ENCODE measurements around the gene ARHGEF25. TPM values are rescaled to one million over a fixed set of nuclear protein-coding genes. Genes with fewer than 3 reads are reported as not detected.
"Not testable (repeated sequence)": the region's sequence is repeated elsewhere in the genome, so short reads cannot be mapped to it uniquely, and the experiment has no call there.

ARHGEF25 gene
- total RNA-seq, 4 donors from 2014 or later, result 77.7 to 133 (median 111) TPM

DNA sequence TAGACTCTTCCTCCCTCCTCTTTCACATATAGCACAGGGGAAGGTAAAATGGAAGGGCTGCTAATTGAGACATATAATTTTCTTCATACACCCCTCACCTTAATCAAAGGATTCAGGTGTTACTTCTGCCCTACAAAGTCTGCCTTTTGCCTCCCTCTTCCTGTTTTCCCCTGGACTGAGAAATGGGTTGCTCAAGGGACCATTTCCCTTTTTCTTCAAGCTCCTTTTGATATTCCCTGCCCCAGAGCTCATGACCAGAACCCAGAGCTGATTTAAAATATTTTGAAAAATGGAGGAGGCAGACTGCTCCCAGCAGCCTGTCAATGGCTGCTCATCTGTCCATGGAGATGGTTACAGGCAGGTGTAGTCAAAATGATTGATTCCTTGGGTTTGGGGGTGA lies 26.5 kb upstream of the ARHGEF25 start:
- TF ChIP-seq EP300 (IDR thresholded peaks at IDR 0.05), result no peak
- no peak for TF ChIP-seq POLR2A (IDR thresholded peaks at IDR 0.05; ENCODE audit: low read depth)
- TF ChIP-seq CTCF (IDR thresholded peaks at IDR 0.05), result no peak
- no peak for TF ChIP-seq POLR2AphosphoS5 (IDR thresholded peaks at IDR 0.05)
- Histone ChIP-seq H3K36me3 (peaks cover 0 to 10% (median 4%) of the 10 kb centered on the region in 4 donors), H3K27me3 (peaks cover 0 to 6% (median 0%) of the 10 kb centered on the region in 4 donors), H3K4me3 (no peak overlapping the region), H3K4me1 (peaks cover 0 to 7% (median 2%) of the 10 kb centered on the region in 4 donors), H3K9me3 (no peaks in the 10 kb centered on the region), H3K27ac (replicated peaks in 1 of 4) (no peak overlapping the region)
- no peak for DNase-seq (ENCODE audit: extremely low spot score)
- intact Hi-C loops (cut with DNase I), result loop anchor here (5.0 kb wide), 1 partner anchor 108 kb away; the partner anchor contains the start of gene OS9

DNA sequence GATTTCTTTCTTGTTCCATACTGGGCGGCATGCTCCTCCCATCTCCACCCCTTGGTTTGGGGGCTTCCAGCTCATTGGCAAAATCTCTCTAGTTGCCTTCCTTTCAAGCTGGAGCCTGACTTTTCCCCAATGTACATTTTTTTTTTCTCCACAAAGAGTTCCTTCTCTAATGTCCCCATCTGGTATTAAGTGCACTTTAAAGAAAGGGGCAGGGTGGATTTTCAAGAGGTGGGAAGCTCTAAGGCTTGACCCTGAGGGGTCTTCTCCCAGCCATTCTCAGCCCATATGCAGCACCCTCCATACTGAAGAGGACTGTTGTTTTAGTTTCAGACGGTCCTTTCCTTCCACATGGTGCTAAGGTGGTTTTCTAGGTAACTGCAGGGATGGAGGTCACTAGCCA lies 26.1 kb upstream of the ARHGEF25 start:
- no peak overlapping the region for H3K27ac ChIP-seq (replicated peaks in 1 of 4)
- H3K4me1 ChIP-seq, result peaks cover 0 to 9% (median 3%) of the 10 kb centered on the region in 4 donors
- no peak overlapping the region for H3K4me3 ChIP-seq
- H3K27me3 ChIP-seq, result peaks cover 0 to 6% (median 0%) of the 10 kb centered on the region in 4 donors
- no peak for DNase-seq (ENCODE audit: extremely low spot score)
- intact Hi-C loops (cut with DNase I), result no loop called here
- no peaks in the 10 kb centered on the region for H3K9me3 ChIP-seq
- peaks cover 0 to 10% (median 4%) of the 10 kb centered on the region in 4 donors for H3K36me3 ChIP-seq
- TF ChIP-seq POLR2AphosphoS5 (IDR thresholded peaks at IDR 0.05) (no peak), CTCF (IDR thresholded peaks at IDR 0.05) (no peak), EP300 (IDR thresholded peaks at IDR 0.05) (no peak), POLR2A (IDR thresholded peaks at IDR 0.05; ENCODE audit: low read depth) (no peak)
- WGBS, result 96% methylated on average over 2 of the region's 2 CpGs

DNA sequence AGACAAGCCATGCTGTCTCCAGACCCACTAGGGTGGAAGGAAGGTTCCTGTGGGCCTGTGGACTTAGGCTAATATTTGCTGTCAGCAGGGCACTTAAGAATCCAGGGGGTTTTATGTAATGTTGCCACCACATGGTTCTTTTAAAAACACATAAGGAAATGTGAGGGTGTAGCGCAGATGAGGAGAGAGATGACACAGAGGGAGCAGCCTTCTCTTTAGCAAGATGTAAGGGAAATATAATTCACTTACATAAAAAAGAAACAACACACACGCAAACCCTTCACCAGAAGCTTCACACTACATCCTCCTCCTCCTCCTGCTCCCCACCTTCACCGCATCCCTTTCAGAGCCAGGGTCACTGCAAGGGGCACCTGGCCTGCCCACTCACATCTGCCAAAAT lies 25.1 kb upstream of the ARHGEF25 start:
- Histone ChIP-seq H3K4me1 (peaks cover 7 to 17% (median 10%) of the 10 kb centered on the region in 4 donors), H3K27ac (replicated peaks in 1 of 4) (no peak overlapping the region), H3K4me3 (no peak overlapping the region), H3K9me3 (no peaks in the 10 kb centered on the region), H3K36me3 (peaks cover 0 to 10% (median 4%) of the 10 kb centered on the region in 4 donors), H3K27me3 (peaks cover 0 to 6% (median 0%) of the 10 kb centered on the region in 4 donors)
- DNase-seq (ENCODE audit: extremely low spot score), result no peak
- 90% methylated on average over 3 of the region's 3 CpGs for WGBS
- intact Hi-C loops (cut with DNase I), result no loop called here
- no peak for TF ChIP-seq POLR2A (IDR thresholded peaks at IDR 0.05; ENCODE audit: low read depth)
- TF ChIP-seq EP300 (IDR thresholded peaks at IDR 0.05), result no peak
- no peak for TF ChIP-seq CTCF (IDR thresholded peaks at IDR 0.05)
- TF ChIP-seq POLR2AphosphoS5 (IDR thresholded peaks at IDR 0.05), result no peak

GRCh38 chr12:57586832-57587429 lies 24.3 kb upstream of the ARHGEF25 start:
- H3K27ac ChIP-seq (replicated peaks in 1 of 4), result no peak overlapping the region
- intact Hi-C loops (cut with DNase I), result no loop called here
- H3K27me3 ChIP-seq, result peaks cover 0 to 6% (median 0%) of the 10 kb centered on the region in 4 donors
- peaks cover 7 to 21% (median 15%) of the 10 kb centered on the region in 4 donors for H3K4me1 ChIP-seq
- 88% methylated on average over 3 of the region's 3 CpGs for WGBS
- H3K36me3 ChIP-seq, result peaks cover 0 to 2% (median under 1%) of the 10 kb centered on the region in 4 donors
- no peaks in the 10 kb centered on the region for H3K9me3 ChIP-seq
- DNase-seq (ENCODE audit: extremely low spot score), result no peak
- TF ChIP-seq POLR2A (IDR thresholded peaks at IDR 0.05; ENCODE audit: low read depth) (no peak), POLR2AphosphoS5 (IDR thresholded peaks at IDR 0.05) (no peak), CTCF (IDR thresholded peaks at IDR 0.05) (no peak), EP300 (IDR thresholded peaks at IDR 0.05) (no peak)
- H3K4me3 ChIP-seq, result no peak overlapping the region

DNA sequence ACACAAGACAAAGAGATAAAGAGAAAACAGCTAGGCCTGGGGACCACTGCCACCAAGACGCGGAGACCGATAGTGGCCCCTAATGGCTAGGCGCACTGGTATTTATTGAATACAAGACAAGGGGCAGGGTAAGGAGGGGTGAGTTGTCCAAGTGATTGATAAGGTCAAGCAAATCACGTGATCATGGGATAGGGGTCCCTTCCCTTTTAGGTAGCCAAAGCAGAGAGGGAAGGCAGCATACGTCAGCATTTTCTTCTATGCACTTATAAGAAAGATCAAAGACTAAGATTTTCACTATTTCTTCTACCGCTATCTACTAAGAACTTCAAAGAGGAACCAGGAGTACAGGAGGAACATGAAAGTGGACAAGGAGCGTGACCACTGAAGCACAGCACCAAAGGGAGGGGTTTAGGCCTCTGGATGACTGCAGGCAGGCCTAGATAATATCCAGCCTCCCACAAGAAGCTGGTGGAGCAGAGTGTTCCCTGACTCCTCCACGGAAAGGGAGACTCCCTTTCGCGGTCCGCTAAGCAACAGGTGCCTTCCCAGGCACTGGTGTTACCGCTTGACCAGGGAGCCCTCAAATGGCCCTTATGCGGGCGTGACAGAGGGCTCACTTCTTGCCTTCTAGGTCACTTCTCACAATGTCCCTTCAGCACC lies 22.2 kb upstream of the ARHGEF25 start:
- intact Hi-C loops (cut with DNase I), result not testable (repeated sequence)
- 95% methylated on average over 15 of the region's 15 CpGs for WGBS

More for the DNA sequence above, 22.2 kb upstream of the ARHGEF25 start:
- H3K4me1 ChIP-seq, result peaks cover 7 to 34% (median 25%) of the 10 kb centered on the region in 4 donors
- not testable (repeated sequence) for H3K4me3 ChIP-seq; H3K36me3 ChIP-seq; H3K27ac ChIP-seq (replicated peaks in 1 of 4); DNase-seq (ENCODE audit: extremely low spot score); H3K27me3 ChIP-seq; H3K9me3 ChIP-seq
